ENCODE data around the gene FLYWCH2. TPM values are rescaled to one million over a fixed set of nuclear protein-coding genes. Genes with fewer than 3 reads are reported as not detected.

The FLYWCH2 gene
- polyA plus RNA-seq (ENCODE audit: insufficient read length), result 14.1 TPM

- peak; percentile 93 for DNase-seq (ENCODE audit: low read depth)
Measured at GRCh38 chr16:2882650-2883457, at the start of gene FLYWCH2. Gene FLYWCH2, plus strand, starts transcription at chr16:2883215. Its CDS starts 13,235 bp downstream, at chr16:2896450.

- DNase-seq (ENCODE audit: low read depth), result no peak
Measured at GRCh38 chr16:2833776-2834175, 49.2 kb upstream of the FLYWCH2 start.

- no peak for DNase-seq (ENCODE audit: low read depth)
Measured at GRCh38 chr16:2834968-2835367, 48.0 kb upstream of the FLYWCH2 start.

- DNase-seq (ENCODE audit: low read depth), result no peak
Measured at GRCh38 chr16:2835638-2836493, 47.1 kb upstream of the FLYWCH2 start.

GRCh38 chr16:2836646-2837508, 46.1 kb upstream of the FLYWCH2 start:
- no peak for DNase-seq (ENCODE audit: low read depth)

- no peak for DNase-seq (ENCODE audit: low read depth)
Measured at GRCh38 chr16:2838928-2839327, 44.1 kb upstream of the FLYWCH2 start.

GRCh38 chr16:2839650-2840450, 43.2 kb upstream of the FLYWCH2 start:
- DNase-seq (ENCODE audit: low read depth), result no peak

- DNase-seq (ENCODE audit: low read depth), result no peak
Measured at GRCh38 chr16:2840914-2841313, 42.1 kb upstream of the FLYWCH2 start.

GRCh38 chr16:2841606-2842339, 41.2 kb upstream of the FLYWCH2 start:
- no peak for DNase-seq (ENCODE audit: low read depth)

GRCh38 chr16:2842340-2843000, 40.5 kb upstream of the FLYWCH2 start:
- DNase-seq (ENCODE audit: low read depth), result no peak

GRCh38 chr16:2843526-2843925, 39.5 kb upstream of the FLYWCH2 start:
- DNase-seq (ENCODE audit: low read depth), result no peak

- DNase-seq (ENCODE audit: low read depth), result no peak
Measured at GRCh38 chr16:2845116-2845515, 37.9 kb upstream of the FLYWCH2 start.

- DNase-seq (ENCODE audit: low read depth), result no peak
Measured at GRCh38 chr16:2846511-2847310, 36.3 kb upstream of the FLYWCH2 start.

- no peak for DNase-seq (ENCODE audit: low read depth)
Measured at GRCh38 chr16:2848933-2849725, 33.9 kb upstream of the FLYWCH2 start.

- DNase-seq (ENCODE audit: low read depth), result no peak
Measured at GRCh38 chr16:2852003-2852730, 30.8 kb upstream of the FLYWCH2 start.

GRCh38 chr16:2852731-2853507, 30.1 kb upstream of the FLYWCH2 start:
- no peak for DNase-seq (ENCODE audit: low read depth)
